NT2/D1 (cell line): ENCODE data around the gene NAV2.

Experiments used
- DNase-seq: peaks from one replicate; pipeline ENCODE4 v3.0.0-alpha.2; 2011; ENCODE audit warnings: low read depth, low spot score
- H3K27me3 ChIP-seq: 2 replicates; pipeline ENCODE4 v1.6.0; 2011; ENCODE audit warnings: mild to moderate bottlenecking; ENCODE audit not compliant: insufficient read length, insufficient read depth
- H3K36me3 ChIP-seq: 2 replicates; pipeline ENCODE4 v1.6.1; 2011; ENCODE audit warnings: mild to moderate bottlenecking, low read length, mixed read lengths; ENCODE audit not compliant: insufficient read depth, insufficient read length
- H3K4me1 ChIP-seq: 2 replicates; pipeline ENCODE4 v1.5.1; 2011; ENCODE audit not compliant: insufficient read depth, insufficient read length
- H3K4me3 ChIP-seq: 2 replicates; pipeline ENCODE4 v1.5.1; 2011; ENCODE audit warnings: low read depth; ENCODE audit not compliant: insufficient read length
- H3K9ac ChIP-seq: 2 replicates; pipeline ENCODE4 v1.6.0; 2011; ENCODE audit warnings: low read depth; ENCODE audit not compliant: insufficient read length
- H3K9me3 ChIP-seq: 2 replicates; pipeline ENCODE4 v1.5.1; 2011; ENCODE audit warnings: mild to moderate bottlenecking, low read length; ENCODE audit not compliant: insufficient read depth
- SUZ12 ChIP-seq: IDR thresholded peaks from 2 replicates; pipeline ENCODE4 v1.6.1; 2011; ENCODE audit not compliant: insufficient read length, insufficient read depth; ENCODE audit errors: extremely low read depth
- YY1 ChIP-seq: IDR thresholded peaks from 2 replicates; pipeline ENCODE4 v1.6.1; 2011; ENCODE audit not compliant: insufficient read length, insufficient read depth
- ZNF274 ChIP-seq: IDR thresholded peaks from 2 replicates; pipeline ENCODE4 v1.6.1; 2011; ENCODE audit warnings: mild to moderate bottlenecking, low read depth, low read length

Gene NAV2

GRCh38 chr11:20084921-20085814 lies 372.5 kb downstream of the NAV2 start:
- Histone ChIP-seq H3K4me3 (no peak overlapping the region), H3K36me3 (peaks cover 82% of the 10 kb centered on the region), H3K4me1 (no peaks in the 10 kb centered on the region), H3K9ac (no peak overlapping the region), H3K27me3 (no peaks in the 10 kb centered on the region), H3K9me3 (no peaks in the 10 kb centered on the region)
- no peak for DNase-seq
- no peak for TF ChIP-seq SUZ12
- no peak for TF ChIP-seq ZNF274
- no peak for TF ChIP-seq YY1

- peaks cover 79% of the 10 kb centered on the region for H3K36me3 ChIP-seq
- no peaks in the 10 kb centered on the region for H3K4me1 ChIP-seq
- TF ChIP-seq ZNF274 (no peak), SUZ12 (no peak), YY1 (no peak)
- H3K9me3 ChIP-seq: no peaks in the 10 kb centered on the region
- no peaks in the 10 kb centered on the region for H3K27me3 ChIP-seq
- H3K4me3 ChIP-seq: no peak overlapping the region
- DNase-seq: no peak
- no peak overlapping the region for H3K9ac ChIP-seq
These were observed 373.3 kb downstream of the NAV2 start for GRCh38 chr11:20085918-20086317.

- Histone ChIP-seq H3K27me3 (no peaks in the 10 kb centered on the region), H3K4me3 (no peak overlapping the region), H3K9me3 (no peaks in the 10 kb centered on the region), H3K36me3 (peaks cover 80% of the 10 kb centered on the region), H3K9ac (no peak overlapping the region), H3K4me1 (no peaks in the 10 kb centered on the region)
- no peak for DNase-seq
- TF ChIP-seq SUZ12: no peak
These were observed 374.5 kb downstream of the NAV2 start for GRCh38 chr11:20087118-20087521.

GRCh38 chr11:20088397-20089225 lies 376.0 kb downstream of the NAV2 start:
- Histone ChIP-seq H3K36me3 (peaks cover 81% of the 10 kb centered on the region), H3K9ac (no peak overlapping the region), H3K27me3 (no peaks in the 10 kb centered on the region), H3K4me3 (no peak overlapping the region), H3K9me3 (no peaks in the 10 kb centered on the region), H3K4me1 (no peaks in the 10 kb centered on the region)
- TF ChIP-seq SUZ12 (no peak), ZNF274 (no peak), YY1 (no peak)
- no peak for DNase-seq

- Histone ChIP-seq H3K9ac (no peak overlapping the region), H3K27me3 (no peaks in the 10 kb centered on the region), H3K9me3 (no peaks in the 10 kb centered on the region), H3K4me1 (no peaks in the 10 kb centered on the region), H3K4me3 (no peak overlapping the region), H3K36me3 (peaks cover 79% of the 10 kb centered on the region)
- no peak for DNase-seq
- TF ChIP-seq ZNF274: no peak
- TF ChIP-seq SUZ12: no peak
- TF ChIP-seq YY1: no peak
These were observed 376.7 kb downstream of the NAV2 start for GRCh38 chr11:20089367-20089766.

- TF ChIP-seq ZNF274 (no peak), SUZ12 (no peak), YY1 (no peak)
- peaks cover 79% of the 10 kb centered on the region for H3K36me3 ChIP-seq
- no peak for DNase-seq
These were observed 377.4 kb downstream of the NAV2 start for GRCh38 chr11:20089796-20090653.

More at GRCh38 chr11:20089796-20090653, 377.4 kb downstream of the NAV2 start:
- H3K4me1 ChIP-seq: no peaks in the 10 kb centered on the region
- no peaks in the 10 kb centered on the region for H3K9me3 ChIP-seq
- H3K27me3 ChIP-seq: no peaks in the 10 kb centered on the region
- H3K9ac ChIP-seq: no peak overlapping the region
- H3K4me3 ChIP-seq: no peak overlapping the region
